ENCODE measurements around the gene RNF38. TPM values are rescaled to one million over a fixed set of nuclear protein-coding genes. Genes with fewer than 3 reads are reported as not detected.

RNF38 gene
- total RNA-seq, 1 donor from 2014 or later = 22.8 TPM

- Histone ChIP-seq H3K4me1 (peaks cover 13% of the 10 kb centered on the region), H3K27me3 (no peaks in the 10 kb centered on the region), H3K4me3 (no peak overlapping the region), H3K9me3 (no peaks in the 10 kb centered on the region), H3K27ac (no peak overlapping the region), H3K36me3 (no peaks in the 10 kb centered on the region)
- TF ChIP-seq CTCF (IDR thresholded peaks at IDR 0.05) (no peak), POLR2AphosphoS5 (IDR thresholded peaks at IDR 0.05; ENCODE audit: insufficient read depth in 1 of 2, low read depth in 1 of 2) (no peak), POLR2A (IDR thresholded peaks at IDR 0.05) (no peak)
- DNase-seq (ENCODE audit: extremely low spot score in 2 of 2) = no peak
- intact Hi-C loops (cut with DNase I) = no loop called here
Measured at GRCh38 chr9:36443581-36443980, 43.5 kb upstream of the RNF38 start.

GRCh38 chr9:36442710-36443109, 42.6 kb upstream of the RNF38 start:
- intact Hi-C loops (cut with DNase I) = no loop called here
- TF ChIP-seq POLR2AphosphoS5 (IDR thresholded peaks at IDR 0.05; ENCODE audit: insufficient read depth in 1 of 2, low read depth in 1 of 2) = no peak
- TF ChIP-seq POLR2A (IDR thresholded peaks at IDR 0.05) = no peak
- TF ChIP-seq CTCF (IDR thresholded peaks at IDR 0.05) = no peak
- no peaks in the 10 kb centered on the region for H3K27me3 ChIP-seq
- H3K36me3 ChIP-seq = no peaks in the 10 kb centered on the region
- H3K27ac ChIP-seq = no peak overlapping the region
- no peak for DNase-seq (ENCODE audit: extremely low spot score in 2 of 2)
- peaks cover 13% of the 10 kb centered on the region for H3K4me1 ChIP-seq
- H3K9me3 ChIP-seq = no peaks in the 10 kb centered on the region
- H3K4me3 ChIP-seq = no peak overlapping the region

- no peak for DNase-seq (ENCODE audit: extremely low spot score in 2 of 2)
- H3K4me3 ChIP-seq = no peak overlapping the region
- TF ChIP-seq POLR2A (IDR thresholded peaks at IDR 0.05) = no peak
- TF ChIP-seq POLR2AphosphoS5 (IDR thresholded peaks at IDR 0.05; ENCODE audit: insufficient read depth in 1 of 2, low read depth in 1 of 2) = no peak
- no peak for TF ChIP-seq CTCF (IDR thresholded peaks at IDR 0.05)
- H3K9me3 ChIP-seq = no peaks in the 10 kb centered on the region
- H3K4me1 ChIP-seq = peaks cover 13% of the 10 kb centered on the region
- no peak overlapping the region for H3K27ac ChIP-seq
- intact Hi-C loops (cut with DNase I) = no loop called here
- H3K36me3 ChIP-seq = no peaks in the 10 kb centered on the region
- no peaks in the 10 kb centered on the region for H3K27me3 ChIP-seq
Measured at GRCh38 chr9:36441966-36442365, 41.9 kb upstream of the RNF38 start.

GRCh38 chr9:36438536-36439236, 38.6 kb upstream of the RNF38 start:
- peaks cover 3% of the 10 kb centered on the region for H3K4me1 ChIP-seq
- DNase-seq (ENCODE audit: extremely low spot score in 2 of 2) = no peak
- no peaks in the 10 kb centered on the region for H3K27me3 ChIP-seq
- H3K9me3 ChIP-seq = no peaks in the 10 kb centered on the region
- TF ChIP-seq POLR2AphosphoS5 (IDR thresholded peaks at IDR 0.05; ENCODE audit: insufficient read depth in 1 of 2, low read depth in 1 of 2) = no peak
- no peak for TF ChIP-seq POLR2A (IDR thresholded peaks at IDR 0.05)
- TF ChIP-seq CTCF (IDR thresholded peaks at IDR 0.05) = no peak
- no peak overlapping the region for H3K4me3 ChIP-seq
- intact Hi-C loops (cut with DNase I) = no loop called here
- H3K36me3 ChIP-seq = no peaks in the 10 kb centered on the region
- H3K27ac ChIP-seq = no peak overlapping the region

- Histone ChIP-seq H3K4me1 (no peaks in the 10 kb centered on the region), H3K4me3 (no peak overlapping the region), H3K36me3 (no peaks in the 10 kb centered on the region), H3K27me3 (no peaks in the 10 kb centered on the region), H3K27ac (no peak overlapping the region), H3K9me3 (no peaks in the 10 kb centered on the region)
- intact Hi-C loops (cut with DNase I) = no loop called here
- DNase-seq (ENCODE audit: extremely low spot score in 2 of 2) = no peak
- TF ChIP-seq POLR2A (IDR thresholded peaks at IDR 0.05) (no peak), POLR2AphosphoS5 (IDR thresholded peaks at IDR 0.05; ENCODE audit: insufficient read depth in 1 of 2, low read depth in 1 of 2) (no peak), CTCF (IDR thresholded peaks at IDR 0.05) (no peak)
Measured at GRCh38 chr9:36437790-36438189, 37.7 kb upstream of the RNF38 start.

All from vagina (tissue), 2 donors.